ENCODE measurements around the gene SOX12.
"Not testable (repeated sequence)": the region's sequence is repeated elsewhere in the genome, so short reads cannot be mapped to it uniquely, and the experiment has no call there.

The SOX12 gene

DNA sequence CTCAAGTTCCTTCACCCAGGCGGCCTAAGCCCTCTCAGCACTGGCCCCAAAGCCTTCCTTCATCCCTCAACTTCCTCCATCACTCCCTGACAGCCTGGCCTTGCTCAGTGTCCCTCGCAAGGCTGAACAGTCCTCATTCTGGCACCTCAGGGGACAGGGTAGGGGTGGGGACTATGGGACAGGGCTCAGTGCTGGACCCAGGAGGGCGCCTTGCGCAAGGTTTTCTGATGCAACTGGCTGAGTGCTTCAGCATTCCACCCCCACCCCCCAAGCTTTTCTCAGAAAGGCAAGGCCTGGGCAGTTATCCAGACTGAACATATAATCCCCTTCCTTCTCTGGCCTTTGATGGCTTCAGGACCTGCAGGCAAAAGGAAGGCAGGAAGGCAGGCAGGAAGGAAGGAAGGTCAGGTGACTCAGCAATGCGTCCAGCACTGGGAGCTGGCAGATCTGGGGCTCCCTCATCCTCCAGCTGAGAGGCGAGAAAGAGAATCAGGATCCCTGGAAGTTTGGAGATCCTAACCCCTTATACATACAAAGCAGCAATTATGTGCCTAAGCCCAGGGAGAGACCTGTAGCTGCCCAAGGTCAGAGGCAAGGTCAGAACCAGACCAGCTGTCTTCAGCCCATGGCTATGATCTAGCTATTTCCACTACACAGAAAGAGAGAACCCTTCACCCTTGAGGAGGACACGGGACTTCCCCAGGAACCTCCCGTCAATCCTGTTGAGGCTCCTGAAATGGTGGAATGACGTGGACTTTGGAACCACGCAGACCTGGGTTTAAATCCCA is 46.6 kb downstream of the SOX12 start:
- H3K27me3 ChIP-seq (replicated peaks) = no peaks in the 10 kb centered on the region
- peak overlapping the region; percentile 15 for H3K27ac ChIP-seq
- in situ Hi-C loops (cut with HindIII; ENCODE audit: low pct_ligation_motif_present, low sequenced_read_pairs) = no loop called here
- H3K36me3 ChIP-seq (replicated peaks) = no peaks in the 10 kb centered on the region
- no peak overlapping the region for H3K4me3 ChIP-seq (ENCODE audit: low read depth, low read length)
- no peak for TF ChIP-seq CTCF (IDR thresholded peaks at IDR 0.05; ENCODE audit: low read depth, low read length, missing control alignments)
- peak; percentile 55 for DNase-seq

DNA sequence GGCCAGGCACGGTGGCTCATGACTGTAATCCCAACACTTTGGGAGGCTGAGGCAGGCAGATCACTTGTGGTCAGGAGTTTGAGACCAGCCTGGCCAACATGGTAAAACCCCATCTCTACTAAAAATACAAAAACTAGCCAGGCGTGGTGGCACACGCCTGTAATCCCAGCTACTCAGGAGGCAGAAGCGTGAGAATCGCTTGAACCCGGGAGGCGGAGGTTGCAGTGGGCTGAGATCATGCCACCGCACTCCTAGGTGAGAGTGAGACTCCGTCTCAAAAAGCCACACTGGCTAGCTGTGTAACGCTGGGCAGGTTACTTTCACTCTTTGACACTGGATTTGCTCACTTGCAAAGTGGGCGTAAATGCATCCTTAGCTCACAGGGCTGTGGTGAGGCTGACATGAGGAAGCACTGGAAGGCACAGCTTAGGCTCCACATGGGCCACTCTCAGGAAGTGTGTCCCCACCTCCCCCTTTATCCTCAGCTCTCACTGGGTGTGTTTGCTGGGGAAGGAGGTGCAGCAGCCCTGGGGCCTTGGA is 47.3 kb downstream of the SOX12 start:
- H3K4me3 ChIP-seq (ENCODE audit: low read depth, low read length); DNase-seq; in situ Hi-C loops (cut with HindIII; ENCODE audit: low pct_ligation_motif_present, low sequenced_read_pairs); H3K36me3 ChIP-seq (replicated peaks); H3K27me3 ChIP-seq (replicated peaks): not testable (repeated sequence)
- H3K27ac ChIP-seq = peak overlapping the region; percentile 63

DNA sequence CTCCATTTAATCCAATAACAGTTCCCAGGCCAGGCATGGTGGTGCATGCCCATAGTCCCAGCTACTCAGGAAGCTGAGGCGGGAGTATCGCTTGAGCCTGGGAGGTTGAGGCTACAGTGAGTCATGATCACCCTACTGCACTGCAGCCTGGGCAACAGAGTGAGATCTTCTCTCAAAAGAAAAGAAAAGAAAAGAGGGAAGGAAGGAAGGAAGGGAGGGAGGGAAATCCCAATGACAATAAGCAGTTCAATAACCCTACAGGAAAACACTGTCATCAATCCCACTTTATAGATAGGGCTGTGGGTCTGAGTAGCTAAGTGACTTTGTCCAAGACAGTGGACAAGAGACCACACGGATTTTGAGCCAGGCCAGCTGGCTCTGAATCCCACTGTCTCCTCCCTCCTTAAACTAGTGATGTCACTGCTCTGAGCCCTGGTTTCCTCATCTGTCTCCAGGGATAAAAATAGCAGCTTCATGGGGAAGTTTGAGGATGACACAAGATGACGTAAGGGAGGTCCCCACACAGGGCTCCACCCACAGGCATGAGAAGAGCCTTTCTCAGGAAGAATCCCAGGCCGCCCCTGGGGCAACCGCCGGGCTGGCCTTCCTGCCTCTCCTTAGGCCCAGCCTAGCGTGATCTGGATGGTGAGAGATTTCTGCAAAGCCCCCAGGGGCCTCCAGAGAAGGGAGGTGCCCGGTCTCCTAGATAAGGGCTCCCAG is 48.0 kb downstream of the SOX12 start:
- Histone ChIP-seq H3K4me3 (ENCODE audit: low read depth, low read length) (no peak overlapping the region), H3K27ac (peak overlapping the region; percentile 63), H3K27me3 (replicated peaks) (no peaks in the 10 kb centered on the region), H3K36me3 (replicated peaks) (no peaks in the 10 kb centered on the region)
- no peak for TF ChIP-seq CTCF (IDR thresholded peaks at IDR 0.05; ENCODE audit: low read depth, low read length, missing control alignments)
- in situ Hi-C loops (cut with HindIII; ENCODE audit: low pct_ligation_motif_present, low sequenced_read_pairs) = no loop called here
- DNase-seq = peak; percentile 89

DNA sequence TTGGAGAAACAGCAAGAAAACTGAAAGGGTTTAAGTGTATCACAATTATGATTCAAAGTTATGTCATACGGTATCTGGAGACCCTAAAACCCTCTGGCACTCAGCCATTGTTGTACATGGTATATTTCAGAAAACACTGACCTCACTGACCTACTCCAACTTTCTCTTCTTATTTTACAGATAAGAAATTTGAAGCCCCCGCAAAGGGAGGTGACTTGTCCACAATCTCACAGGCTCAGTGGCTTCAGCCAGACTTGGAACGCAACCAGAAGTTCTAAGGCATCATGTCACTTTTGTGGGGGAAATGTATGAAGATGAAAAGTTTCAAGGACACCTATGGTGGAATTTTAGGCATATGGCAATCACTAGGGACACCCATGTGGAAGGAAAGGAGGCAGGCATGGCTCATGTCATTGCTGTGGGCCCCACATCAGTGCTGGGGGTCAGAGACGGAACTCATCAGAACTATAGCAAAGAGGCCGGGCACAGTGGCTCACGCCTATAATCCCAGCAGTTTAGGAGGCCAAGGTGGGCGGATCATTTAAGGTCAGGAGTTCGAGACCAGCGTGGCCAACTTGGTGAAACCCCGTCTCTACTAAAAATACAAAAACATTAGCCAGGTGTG is 50.0 kb downstream of the SOX12 start:
- Histone ChIP-seq H3K36me3 (replicated peaks) (no peaks in the 10 kb centered on the region), H3K27ac (no peak overlapping the region), H3K4me3 (ENCODE audit: low read depth, low read length) (no peak overlapping the region), H3K27me3 (replicated peaks) (no peaks in the 10 kb centered on the region)
- DNase-seq = no peak
- in situ Hi-C loops (cut with HindIII; ENCODE audit: low pct_ligation_motif_present, low sequenced_read_pairs) = no loop called here
- no peak for TF ChIP-seq CTCF (IDR thresholded peaks at IDR 0.05; ENCODE audit: low read depth, low read length, missing control alignments)

- Histone ChIP-seq H3K4me3 (ENCODE audit: low read depth, low read length) (no peak overlapping the region), H3K27me3 (replicated peaks) (no peaks in the 10 kb centered on the region), H3K36me3 (replicated peaks) (no peaks in the 10 kb centered on the region), H3K27ac (no peak overlapping the region)
- no peak for TF ChIP-seq CTCF (IDR thresholded peaks at IDR 0.05; ENCODE audit: low read depth, low read length, missing control alignments)
- DNase-seq = no peak
- in situ Hi-C loops (cut with HindIII; ENCODE audit: low pct_ligation_motif_present, low sequenced_read_pairs) = no loop called here
These were observed 50.7 kb downstream of the SOX12 start for GRCh38 chr20:376089-376488.

DNA sequence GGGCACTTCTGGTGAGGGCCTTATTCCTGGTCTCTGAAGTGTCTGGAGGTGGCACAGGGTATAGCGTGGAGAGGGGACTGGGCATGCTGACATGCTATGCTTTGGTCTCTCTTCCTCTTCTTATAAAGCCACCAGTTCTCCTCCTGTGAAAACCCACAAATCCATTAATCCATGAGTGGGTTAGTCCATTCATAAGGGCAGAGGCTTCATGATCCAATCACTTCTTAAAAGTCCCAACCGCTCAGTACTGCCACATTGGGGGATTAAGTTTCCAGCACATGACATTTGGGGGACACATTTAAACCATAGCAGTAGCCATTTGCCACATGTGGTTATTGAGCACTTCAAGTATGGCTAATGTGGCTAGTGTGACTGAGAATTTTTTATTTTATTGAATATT is 51.4 kb downstream of the SOX12 start:
- no peak for DNase-seq
- in situ Hi-C loops (cut with HindIII; ENCODE audit: low pct_ligation_motif_present, low sequenced_read_pairs) = no loop called here

DNA sequence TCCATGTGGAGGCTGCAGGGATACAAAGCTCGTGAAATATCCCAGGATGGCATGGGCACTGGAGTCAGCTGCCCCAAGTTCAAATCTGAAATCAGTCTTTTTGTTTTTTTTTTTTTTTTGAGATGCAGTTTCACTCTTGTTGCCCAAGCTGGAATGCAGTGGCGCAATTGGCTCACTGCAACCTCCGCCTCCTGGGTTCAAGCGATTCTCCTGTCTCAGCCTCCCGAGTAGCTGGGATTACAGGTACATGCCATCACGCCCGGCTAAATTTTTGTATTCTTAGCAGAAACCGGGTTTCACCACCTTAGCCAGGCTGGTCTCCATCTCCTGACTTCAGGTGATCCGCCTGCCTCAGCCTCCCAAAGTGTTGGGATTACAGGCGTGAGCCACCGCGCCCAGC is 52.2 kb downstream of the SOX12 start:
- H3K4me3 ChIP-seq (ENCODE audit: low read depth, low read length); DNase-seq; in situ Hi-C loops (cut with HindIII; ENCODE audit: low pct_ligation_motif_present, low sequenced_read_pairs); H3K27me3 ChIP-seq (replicated peaks); H3K27ac ChIP-seq; H3K36me3 ChIP-seq (replicated peaks): not testable (repeated sequence)

More for the DNA sequence above, 51.4 kb downstream of the SOX12 start:
- Histone ChIP-seq H3K27ac (no peak overlapping the region), H3K36me3 (replicated peaks) (no peaks in the 10 kb centered on the region), H3K27me3 (replicated peaks) (no peaks in the 10 kb centered on the region), H3K4me3 (ENCODE audit: low read depth, low read length) (no peak overlapping the region)
- no peak for TF ChIP-seq CTCF (IDR thresholded peaks at IDR 0.05; ENCODE audit: low read depth, low read length, missing control alignments)
